PC-9 (cell line): ENCODE measurements around the gene CHRNA3. TPM values are rescaled to one million over a fixed set of nuclear protein-coding genes. Genes with fewer than 3 reads are reported as not detected.

Source experiments
- Bru-seq: library from RNA; stranded (reverse); fragments of 400-500 nt; gene quantifications from one replicate; lab custom pipeline; 2021; lab: Mats Ljungman, UMichigan
- BruChase-seq, 2 experiments: library from RNA; stranded (reverse); fragments of 400-500 nt; gene quantifications; one replicate each; lab custom pipeline; 2021; lab: Mats Ljungman, UMichigan
- BruUV-seq: library from RNA; stranded (reverse); fragments of 400-500 nt; replicated peaks from 2 replicates; lab custom pipeline; 2021; lab: Mats Ljungman, UMichigan
- CTCF ChIA-PET: fragments of 300-600 bp; sonication (Branson Sonifier 250); formaldehyde crosslinking; loops from one replicate; lab custom pipeline; 2022; ENCODE audit warnings: antibody characterized with exemption; lab: Charles Lee
- POLR2A ChIA-PET: fragments of 300-600 bp; sonication (Branson Sonifier 250); formaldehyde crosslinking; loops from one replicate; lab custom pipeline; 2022; ENCODE audit warnings: antibody characterized with exemption; ENCODE audit not compliant: unreplicated experiment; lab: Charles Lee
- DNase-seq, 2 experiments: peaks; one replicate each; pipeline versions ENCODE4 v3.0.0 to v3.0.0-alpha.2; 2015 to 2022; ENCODE audit warnings: mixed read lengths in 1 of 2
- H2AFZ ChIP-seq: fragments of 200-600 bp; sonication (generic); 2 replicates; pipeline ENCODE4 v1.8.1; 2017; ENCODE audit warnings: antibody characterized with exemption
- H3F3A ChIP-seq: fragments of 200-600 bp; sonication (generic); 2 replicates; pipeline ENCODE4 v1.8.1; 2017; ENCODE audit warnings: antibody characterized with exemption, mild to moderate bottlenecking, low read depth; ENCODE audit not compliant: insufficient read depth
- H3K27ac ChIP-seq: fragments of 200-600 bp; sonication (generic); 2 replicates; pipeline ENCODE4 v1.6.1; 2016; ENCODE audit warnings: mixed run types
- H3K27me3 ChIP-seq: fragments of 200-600 bp; sonication (generic); 2 replicates; pipeline ENCODE4 v1.6.1; 2016; ENCODE audit warnings: low read depth, mixed run types; ENCODE audit not compliant: insufficient read depth
- H3K36me3 ChIP-seq: fragments of 200-600 bp; sonication (generic); 2 replicates; pipeline ENCODE4 v1.6.1; 2016; ENCODE audit warnings: low read depth, mixed run types
- H3K4me1 ChIP-seq: fragments of 200-600 bp; sonication (generic); replicated peaks from 2 replicates; pipeline ENCODE4 v1.6.1; 2016; ENCODE audit warnings: mixed run types; ENCODE audit not compliant: insufficient read depth
- H3K4me2 ChIP-seq: fragments of 200-600 bp; sonication (generic); 2 replicates; pipeline ENCODE4 v1.6.1; 2017; ENCODE audit warnings: mixed run types
- H3K4me3 ChIP-seq: fragments of 200-600 bp; sonication (generic); 2 replicates; pipeline ENCODE4 v1.6.1; 2016; ENCODE audit warnings: mixed run types
- H3K79me2 ChIP-seq: fragments of 200-600 bp; sonication (generic); 2 replicates; pipeline ENCODE4 v1.6.1; 2017; ENCODE audit warnings: low read depth, mixed run types
- H3K9me2 ChIP-seq: fragments of 200-600 bp; sonication (generic); 2 replicates; pipeline ENCODE4 v1.8.1; 2017; ENCODE audit warnings: mild to moderate bottlenecking; ENCODE audit not compliant: insufficient read depth
- H3K9me3 ChIP-seq: fragments of 200-600 bp; sonication (generic); 2 replicates; pipeline ENCODE4 v1.8.1; 2016; ENCODE audit warnings: low read depth; ENCODE audit not compliant: insufficient read depth
- H4K20me1 ChIP-seq: fragments of 200-600 bp; sonication (generic); 2 replicates; pipeline ENCODE4 v1.8.1; 2017; ENCODE audit not compliant: insufficient read depth
- EZH2 ChIP-seq: fragments of 200-600 bp; sonication (generic); IDR thresholded peaks from 2 replicates; pipeline ENCODE4 v1.8.0; 2017; ENCODE audit warnings: antibody characterized with exemption, low read depth
- intact Hi-C: fragments of 100-400 bp; cut with micrococcal nuclease; formaldehyde crosslinking; loops from one replicate; pipeline ENCODE4 v1.10.0; 2022; ENCODE audit not compliant: unreplicated experiment
- long read RNA-seq: library from polyadenylated mRNA; stranded (forward); transcript quantifications from one replicate; pipeline ENCODE4 v2.0.0, GENCODE V29; 2022
- total RNA-seq: library from RNA; stranded (reverse); gene quantifications from 2 replicates; pipeline ENCODE4 v1.2.3, GENCODE V29; 2021
- TF ChIP-seq, protein P1 (sequence below): fragments of 200-600 bp; sonication (generic); conservative IDR thresholded peaks from 2 replicates; pipeline ENCODE4 v1.6.1; 2017; ENCODE audit warnings: mixed run types, antibody characterized with exemption, mild to moderate bottlenecking, moderate library complexity

CHRNA3 gene
- total RNA-seq (not detected in 2 replicates), Bru-seq, nascent RNA (percentile 7 among the genes with signal in this experiment), BruChase-seq, experiment 1, labeled RNA remaining after a 2-hour chase (percentile 3 among the genes with signal in this experiment), BruChase-seq, experiment 2, labeled RNA remaining after a 6-hour chase (not detected)
- long read RNA-seq = 0 reads

DNA sequence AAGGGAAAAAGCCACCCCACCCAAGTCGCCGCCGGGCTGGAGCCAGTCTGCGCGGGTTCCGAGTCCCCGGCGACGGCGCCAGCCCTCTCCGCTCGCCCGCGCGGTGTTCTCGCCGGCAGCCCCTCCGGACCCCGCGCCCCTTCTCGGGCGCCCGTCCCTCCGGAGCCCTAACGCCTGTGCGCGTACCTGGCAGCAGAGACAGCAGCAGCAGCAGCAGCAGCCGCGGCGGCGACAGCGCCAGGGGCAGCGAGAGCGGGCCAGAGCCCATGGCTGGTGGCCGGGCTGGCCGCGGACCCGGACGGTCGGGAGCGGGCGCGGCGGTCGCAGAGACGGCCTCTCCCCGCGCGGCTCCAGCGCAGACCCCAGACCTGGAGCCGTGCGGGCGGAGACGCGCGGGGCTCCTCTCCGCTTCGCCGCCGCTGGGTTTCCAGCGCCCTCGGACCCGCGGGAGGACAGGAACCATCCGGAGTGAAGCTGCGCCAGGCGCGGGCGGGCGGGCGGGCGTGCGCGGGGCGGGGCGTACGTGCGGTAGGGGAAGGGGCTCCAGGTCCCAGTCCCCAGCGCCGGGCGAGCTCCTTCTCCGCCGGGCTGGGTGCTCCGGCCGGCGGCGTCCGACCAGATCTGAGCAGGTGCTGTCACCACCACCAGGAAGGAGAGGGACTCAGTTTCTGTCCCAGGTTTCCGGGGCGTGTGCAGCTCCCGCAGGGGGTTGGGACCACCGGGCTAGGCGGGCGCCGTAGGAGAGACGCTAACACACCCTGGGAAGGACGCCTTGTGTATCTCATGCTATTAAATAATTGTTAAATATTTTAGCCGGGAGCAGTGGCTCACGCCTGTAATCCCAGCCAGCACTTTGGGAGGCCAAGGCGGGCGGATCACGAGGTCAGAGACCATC, at the start of gene CHRNA3:
Gene CHRNA3, minus strand, starts transcription at position 470 of the 895 bp plus-strand sequence. Its CDS starts 202 bp downstream, at position 268.
- H3K27ac ChIP-seq = no peak within 1 kb of the TSS
- H3K4me1 ChIP-seq = no peaks in the 10 kb centered on the region
- H3K36me3 ChIP-seq = no peaks in the 10 kb centered on the region
- H3K9me3 ChIP-seq = no peaks in the 10 kb centered on the region
- no peaks in the 10 kb centered on the region for H3K79me2 ChIP-seq
- H3K4me2 ChIP-seq = no peak within 1 kb of the TSS
- POLR2A ChIA-PET = no interaction called here
- peaks cover 34% of the 10 kb centered on the region for H3K27me3 ChIP-seq
- no TSS peak for BruUV-seq
- no peaks in the 10 kb centered on the region for H3K9me2 ChIP-seq
- H3K4me3 ChIP-seq = no peak within 1 kb of the TSS
- TF ChIP-seq EZH2 = no peak
- TF ChIP-seq, protein P1, sequence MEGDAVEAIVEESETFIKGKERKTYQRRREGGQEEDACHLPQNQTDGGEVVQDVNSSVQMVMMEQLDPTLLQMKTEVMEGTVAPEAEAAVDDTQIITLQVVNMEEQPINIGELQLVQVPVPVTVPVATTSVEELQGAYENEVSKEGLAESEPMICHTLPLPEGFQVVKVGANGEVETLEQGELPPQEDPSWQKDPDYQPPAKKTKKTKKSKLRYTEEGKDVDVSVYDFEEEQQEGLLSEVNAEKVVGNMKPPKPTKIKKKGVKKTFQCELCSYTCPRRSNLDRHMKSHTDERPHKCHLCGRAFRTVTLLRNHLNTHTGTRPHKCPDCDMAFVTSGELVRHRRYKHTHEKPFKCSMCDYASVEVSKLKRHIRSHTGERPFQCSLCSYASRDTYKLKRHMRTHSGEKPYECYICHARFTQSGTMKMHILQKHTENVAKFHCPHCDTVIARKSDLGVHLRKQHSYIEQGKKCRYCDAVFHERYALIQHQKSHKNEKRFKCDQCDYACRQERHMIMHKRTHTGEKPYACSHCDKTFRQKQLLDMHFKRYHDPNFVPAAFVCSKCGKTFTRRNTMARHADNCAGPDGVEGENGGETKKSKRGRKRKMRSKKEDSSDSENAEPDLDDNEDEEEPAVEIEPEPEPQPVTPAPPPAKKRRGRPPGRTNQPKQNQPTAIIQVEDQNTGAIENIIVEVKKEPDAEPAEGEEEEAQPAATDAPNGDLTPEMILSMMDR = no peak
- H4K20me1 ChIP-seq = no peaks in the 10 kb centered on the region
- DNase-seq = no peak
- no peaks in the 10 kb centered on the region for H3F3A ChIP-seq
- CTCF ChIA-PET = no interaction called here
- H2AFZ ChIP-seq = no peak within 1 kb of the TSS
- intact Hi-C loops = no loop called here

DNA sequence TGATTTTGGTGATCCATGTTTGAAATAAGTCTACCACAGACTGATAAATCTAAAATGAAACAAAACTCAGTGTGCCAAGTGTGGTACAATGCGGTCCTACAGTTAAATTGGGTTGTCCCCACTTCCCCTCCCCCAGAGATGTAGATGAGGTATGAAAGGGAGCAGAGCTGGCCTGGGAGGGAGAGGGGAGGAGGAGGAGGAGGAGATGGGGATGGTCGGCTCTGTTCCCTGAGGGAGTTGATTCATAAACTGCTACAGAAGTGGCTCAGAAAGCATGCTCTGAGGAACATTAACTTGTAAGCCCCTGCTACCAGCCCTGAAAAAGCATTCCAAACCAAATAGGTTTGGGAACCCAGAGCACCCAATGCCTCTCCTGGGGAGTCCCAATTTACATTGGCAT, 48.2 kb upstream of the CHRNA3 start:
- TF ChIP-seq, protein P1 = no peak
- TF ChIP-seq EZH2 = no peak
- no peaks in the 10 kb centered on the region for H3F3A ChIP-seq
- intact Hi-C loops = no loop called here
- H3K36me3 ChIP-seq = no peaks in the 10 kb centered on the region
- H3K4me3 ChIP-seq = no peak overlapping the region
- no TSS peak for BruUV-seq
- no peaks in the 10 kb centered on the region for H4K20me1 ChIP-seq
- no peaks in the 10 kb centered on the region for H3K9me2 ChIP-seq
- CTCF ChIA-PET = no interaction called here
- POLR2A ChIA-PET = no interaction called here
- H3K9me3 ChIP-seq = no peaks in the 10 kb centered on the region
- H3K27me3 ChIP-seq = no peaks in the 10 kb centered on the region
- no peak overlapping the region for H2AFZ ChIP-seq
- no peak overlapping the region for H3K4me2 ChIP-seq
- DNase-seq = no peak
- peaks cover 14% of the 10 kb centered on the region; the same call in 1 of the 2 replicates for H3K4me1 ChIP-seq
- H3K27ac ChIP-seq = no peak overlapping the region
- H3K79me2 ChIP-seq = no peaks in the 10 kb centered on the region

DNA sequence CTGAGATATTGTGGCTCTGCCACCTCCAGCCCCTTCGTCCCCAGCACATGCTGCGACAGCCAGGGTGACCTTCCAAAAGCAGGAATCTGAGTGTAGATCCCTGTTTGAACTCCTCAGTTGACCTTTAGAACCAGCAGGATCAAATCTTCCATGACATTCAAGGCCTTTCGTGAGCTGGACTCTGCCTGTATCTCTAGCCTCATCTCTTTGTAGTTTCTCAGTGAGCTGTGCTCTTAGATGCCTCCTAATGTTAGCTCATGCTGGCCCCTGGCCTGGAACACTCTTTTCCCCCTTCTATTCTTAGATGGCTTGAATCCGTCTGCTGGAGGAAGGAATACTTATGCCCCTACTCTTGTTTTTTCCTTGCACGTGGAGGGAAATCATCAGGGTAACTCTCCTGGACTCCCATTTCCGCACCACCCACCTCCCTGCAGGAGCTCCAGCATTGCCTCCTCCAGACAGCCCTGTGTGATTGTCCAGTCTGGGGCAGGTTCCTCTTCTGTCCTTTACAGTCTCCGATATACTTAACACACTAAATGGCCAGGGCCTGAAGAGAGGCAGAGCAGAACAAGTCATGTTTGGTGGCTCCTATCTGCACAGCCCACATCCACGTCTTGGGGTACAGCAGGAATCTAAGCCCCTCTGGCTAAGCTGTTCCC, 46.9 kb upstream of the CHRNA3 start:
- H2AFZ ChIP-seq = no peak overlapping the region
- H3K9me2 ChIP-seq = no peaks in the 10 kb centered on the region
- intact Hi-C loops = no loop called here
- no peaks in the 10 kb centered on the region for H4K20me1 ChIP-seq
- no peaks in the 10 kb centered on the region for H3K79me2 ChIP-seq
- TF ChIP-seq, protein P1 = no peak
- TF ChIP-seq EZH2 = no peak
- no peaks in the 10 kb centered on the region for H3K9me3 ChIP-seq
- ChIA-PET CTCF (no interaction called here), POLR2A (no interaction called here)
- H3K27ac ChIP-seq = no peak overlapping the region
- no TSS peak for BruUV-seq
- H3K36me3 ChIP-seq = no peaks in the 10 kb centered on the region
- H3K27me3 ChIP-seq = no peaks in the 10 kb centered on the region
- H3K4me1 ChIP-seq = peaks cover 18% of the 10 kb centered on the region
- H3F3A ChIP-seq = 0 out of 2 replicates have a peak, but pooled peaks cover 5% of the 10 kb centered on the region
- no peak overlapping the region for H3K4me3 ChIP-seq
- no peak for DNase-seq
- peak overlapping the region; percentile 29; the same call in 1 of the 2 replicates for H3K4me2 ChIP-seq
